DMS79 (cell line): ENCODE results near the gene DDX27.
"Not testable (repeated sequence)": the region's sequence is repeated elsewhere in the genome, so short reads cannot be mapped to it uniquely, and the experiment has no call there.

Experiments
- DNase-seq: peaks from one replicate; lab custom pipeline; 2025; lab: John Stamatoyannopoulos, UW

Gene DDX27

GRCh38 chr20:49203746-49204145 lies 15.5 kb upstream of the DDX27 start:
- DNase-seq = no peak

- no peak for DNase-seq
These were observed 12.1 kb upstream of the DDX27 start for GRCh38 chr20:49207076-49207475.

GRCh38 chr20:49210101-49210756 lies 9.0 kb upstream of the DDX27 start:
- DNase-seq = no peak

GRCh38 chr20:49210757-49211110 lies 8.5 kb upstream of the DDX27 start:
- no peak for DNase-seq

GRCh38 chr20:49214571-49214970 lies 4.6 kb upstream of the DDX27 start:
- DNase-seq = no peak

GRCh38 chr20:49215232-49215631 lies 4.0 kb upstream of the DDX27 start:
- DNase-seq = no peak

- DNase-seq = peak; percentile 27
These were observed 2.1 kb upstream of the DDX27 start for GRCh38 chr20:49216991-49217578.

GRCh38 chr20:49218739-49219090 lies 501 bp upstream of the DDX27 start:
- not testable (repeated sequence) for DNase-seq

GRCh38 chr20:49219924-49220831 lies 962 bp downstream of the DDX27 start:
- DNase-seq = no peak

GRCh38 chr20:49225896-49226295 lies 6.7 kb downstream of the DDX27 start:
- DNase-seq = no peak

- no peak for DNase-seq
These were observed 9.5 kb downstream of the DDX27 start for GRCh38 chr20:49228676-49229075.

GRCh38 chr20:49229381-49229780 lies 10.2 kb downstream of the DDX27 start:
- DNase-seq = no peak

- DNase-seq = no peak
These were observed 10.8 kb downstream of the DDX27 start for GRCh38 chr20:49230021-49230420.

- DNase-seq = no peak
These were observed 11.4 kb downstream of the DDX27 start for GRCh38 chr20:49230561-49231133.

- no peak for DNase-seq
These were observed 12.3 kb downstream of the DDX27 start for GRCh38 chr20:49231471-49231870.

- DNase-seq = no peak
These were observed 14.0 kb downstream of the DDX27 start for GRCh38 chr20:49233226-49233625.

- no peak for DNase-seq
These were observed 15.6 kb downstream of the DDX27 start for GRCh38 chr20:49234831-49235230.

- DNase-seq = no peak
These were observed 17.1 kb downstream of the DDX27 start for GRCh38 chr20:49236301-49236700.

- DNase-seq = no peak
These were observed 18.3 kb downstream of the DDX27 start for GRCh38 chr20:49237531-49237930.

- no peak for DNase-seq
These were observed 26.9 kb downstream of the DDX27 start for GRCh38 chr20:49245921-49246740.

- DNase-seq = no peak
These were observed 28.0 kb downstream of the DDX27 start for GRCh38 chr20:49247169-49247723.

- DNase-seq = no peak
These were observed 28.6 kb downstream of the DDX27 start for GRCh38 chr20:49247792-49248191.
